Aorta (tissue), 4 donors: ENCODE measurements around the gene CDC42SE1. TPM values are rescaled to one million over a fixed set of nuclear protein-coding genes. Genes with fewer than 3 reads are reported as not detected.

Experiments used
- polyA plus RNA-seq, 2 donors: library from polyadenylated mRNA; stranded (reverse); fragments of 200-250 nt; gene quantifications; one replicate each; pipeline ENCODE4 v1.2.3, GENCODE V29; 2013
- total RNA-seq, 2 donors: library from RNA; stranded (reverse); fragmentation: NEBNext Ultra II Directional; extraction: Animal tissue kit (Norgen Biotek cat#: 25700); gene quantifications; one replicate each; pipeline ENCODE4 v1.2.1, GENCODE V29; 2021
- donor health status: healthy with polysubstance abuse.
- donor health status: Bipolar disorder and iron deficiency.
- donor health status: DM: no; HTN: no; CAD: no.
- donor health status: DM: yes; HTN: yes; CAD: no.

Gene CDC42SE1
- total and polyA plus RNA-seq, 4 donors = 30.1 to 102 (median 92.1) TPM

Other genes starting within 250 kb of the CDC42SE1 start
- gene ARNT, start 183.0 kb downstream of the CDC42SE1 start, total RNA-seq = 10 to 100 TPM; 60.1 to 74.0 TPM
- gene ARNT, start 183.0 kb downstream of the CDC42SE1 start, polyA plus RNA-seq = 10 to 100 TPM; 20.3 to 20.8 TPM
- not detected for gene CTXND2, start 172.5 kb downstream of the CDC42SE1 start, total RNA-seq
- gene CTXND2, start 172.5 kb downstream of the CDC42SE1 start, polyA plus RNA-seq = not detected
- 10 to 100 TPM; 33.5 to 56.2 TPM for gene SETDB1, start 133.3 kb downstream of the CDC42SE1 start, total RNA-seq
- 10 to 100 TPM; 14.9 to 27.5 TPM for gene SETDB1, start 133.3 kb downstream of the CDC42SE1 start, polyA plus RNA-seq
- gene CERS2, start 84.8 kb downstream of the CDC42SE1 start, total RNA-seq = 100 to 1,000 TPM; 140 to 141 TPM
- 100 to 1,000 TPM; 106 to 133 TPM for gene CERS2, start 84.8 kb downstream of the CDC42SE1 start, polyA plus RNA-seq
- not detected for gene ANXA9, start 77.3 kb downstream of the CDC42SE1 start, total RNA-seq
- gene ANXA9, start 77.3 kb downstream of the CDC42SE1 start, polyA plus RNA-seq = under 1 TPM in 1 of 2 donors, not detected in 1; 0.15 TPM
- 10 to 100 TPM; 20.1 to 26.0 TPM for gene MINDY1, start 52.7 kb downstream of the CDC42SE1 start, total RNA-seq
- 10 to 100 TPM in 1 of 2 donors, 1 to 10 TPM in 1; 8.9 to 17.7 TPM for gene MINDY1, start 52.7 kb downstream of the CDC42SE1 start, polyA plus RNA-seq
- 10 to 100 TPM; 14.8 TPM for gene PRUNE1, start 51.2 kb downstream of the CDC42SE1 start, total RNA-seq
- gene PRUNE1, start 51.2 kb downstream of the CDC42SE1 start, polyA plus RNA-seq = 10 to 100 TPM; 10.5 to 16.8 TPM
- gene BNIPL, start 23.0 kb downstream of the CDC42SE1 start, total RNA-seq = under 1 TPM; 0.29 to 0.54 TPM
- gene BNIPL, start 23.0 kb downstream of the CDC42SE1 start, polyA plus RNA-seq = under 1 TPM in 1 of 2 donors, not detected in 1; 0.38 TPM
- gene C1orf56, start 11.9 kb downstream of the CDC42SE1 start, total RNA-seq = 1 to 10 TPM; 3.0 to 3.8 TPM
- 1 to 10 TPM; 1.8 to 2.6 TPM for gene C1orf56, start 11.9 kb downstream of the CDC42SE1 start, polyA plus RNA-seq
- 1 to 10 TPM; 2.4 to 2.5 TPM for gene MLLT11, start 775 bp upstream of the CDC42SE1 start, total RNA-seq
- 1 to 10 TPM; 4.3 to 6.9 TPM for gene MLLT11, start 775 bp upstream of the CDC42SE1 start, polyA plus RNA-seq
- gene GABPB2, start 11.1 kb upstream of the CDC42SE1 start, total RNA-seq = 10 to 100 TPM; 16.0 to 22.2 TPM
- 10 to 100 TPM in 1 of 2 donors, 1 to 10 TPM in 1; 6.9 to 15.0 TPM for gene GABPB2, start 11.1 kb upstream of the CDC42SE1 start, polyA plus RNA-seq
- 10 to 100 TPM in 1 of 2 donors, 1 to 10 TPM in 1; 8.1 to 25.2 TPM for gene SEMA6C, start 87.0 kb upstream of the CDC42SE1 start, total RNA-seq
- 10 to 100 TPM in 1 of 2 donors, 1 to 10 TPM in 1; 2.5 to 28.8 TPM for gene SEMA6C, start 87.0 kb upstream of the CDC42SE1 start, polyA plus RNA-seq
- 1 to 10 TPM; 4.1 TPM for gene TNFAIP8L2, start 97.0 kb upstream of the CDC42SE1 start, total RNA-seq
- 1 to 10 TPM; 4.1 to 7.1 TPM for gene TNFAIP8L2, start 97.0 kb upstream of the CDC42SE1 start, polyA plus RNA-seq
- 1 to 10 TPM; 7.3 to 9.6 TPM for gene LYSMD1, start 106.3 kb upstream of the CDC42SE1 start, total RNA-seq
- gene LYSMD1, start 106.3 kb upstream of the CDC42SE1 start, polyA plus RNA-seq = 1 to 10 TPM; 4.4 to 7.5 TPM
- 10 to 100 TPM; 27.3 to 33.8 TPM for gene SCNM1, start 106.5 kb upstream of the CDC42SE1 start, total RNA-seq
- 10 to 100 TPM; 39.3 to 58.4 TPM for gene SCNM1, start 106.5 kb upstream of the CDC42SE1 start, polyA plus RNA-seq
- under 1 TPM in 1 of 2 donors, not detected in 1; 0.78 TPM for gene TMOD4, start 116.4 kb upstream of the CDC42SE1 start, total RNA-seq
- under 1 TPM in 1 of 2 donors, not detected in 1; 0.69 TPM for gene TMOD4, start 116.4 kb upstream of the CDC42SE1 start, polyA plus RNA-seq
- gene VPS72, start 130.6 kb upstream of the CDC42SE1 start, total RNA-seq = 10 to 100 TPM; 37.1 to 40.8 TPM
- 10 to 100 TPM; 26.7 to 28.7 TPM for gene VPS72, start 130.6 kb upstream of the CDC42SE1 start, polyA plus RNA-seq
- gene PIP5K1A, start 138.9 kb upstream of the CDC42SE1 start, total RNA-seq = 10 to 100 TPM; 64.0 to 67.6 TPM
- 10 to 100 TPM; 16.5 to 22.7 TPM for gene PIP5K1A, start 138.9 kb upstream of the CDC42SE1 start, polyA plus RNA-seq
- 100 to 1,000 TPM; 115 to 118 TPM for gene PSMD4, start 195.1 kb upstream of the CDC42SE1 start, total RNA-seq
- 100 to 1,000 TPM; 144 to 162 TPM for gene PSMD4, start 195.1 kb upstream of the CDC42SE1 start, polyA plus RNA-seq
- 10 to 100 TPM; 18.4 to 24.0 TPM for gene ZNF687, start 222.7 kb upstream of the CDC42SE1 start, total RNA-seq
- gene ZNF687, start 222.7 kb upstream of the CDC42SE1 start, polyA plus RNA-seq = 1 to 10 TPM; 7.7 to 9.6 TPM